Measurements from ENCODE around the gene ITPR3. TPM values are rescaled to one million over a fixed set of nuclear protein-coding genes. Genes with fewer than 3 reads are reported as not detected.
"Not testable (repeated sequence)": the region's sequence is repeated elsewhere in the genome, so short reads cannot be mapped to it uniquely, and the experiment has no call there.

Gene ITPR3
- total RNA-seq, 2 experiments from 2014 or later: 34.8 to 35.1 TPM

- DNase-seq: peak; percentile 43
- Mint-ChIP-seq H3K9me3 (no peaks in the 10 kb centered on the region), H3K4me3 (peak overlapping the region; percentile 86), H3K4me1 (ENCODE audit: low read depth) (peaks cover 47% of the 10 kb centered on the region), H3K27ac (peak overlapping the region; percentile 75), H3K27me3 (ENCODE audit: low read depth) (no peaks in the 10 kb centered on the region), H3K36me3 (ENCODE audit: low read depth) (no peaks in the 10 kb centered on the region)
- CTCF ChIA-PET: interaction anchor here (1.2 to 2.9 kb wide), 6 partner anchors 9 to 91 kb away, joined by 3 to 11 read pairs (median 4); partner anchors contain the start of genes BAK1 and UQCC2
- intact Hi-C loops (cut with micrococcal nuclease): loop anchor here (2.0 kb wide), 1 partner anchor 80 kb away; no protein-coding TSS in a partner anchor
Observed at GRCh38 chr6:33620158-33620855, 815 bp upstream of the ITPR3 start.

- CTCF ChIA-PET: interaction anchor here (0.9 to 2.9 kb wide), 9 partner anchors 10 to 90 kb away, joined by 3 to 11 read pairs (median 5); partner anchors contain the start of genes BAK1 and UQCC2
- H3K9me3 Mint-ChIP-seq: no peaks in the 10 kb centered on the region
- intact Hi-C loops (cut with micrococcal nuclease): loop anchor here (1.0 to 2.0 kb wide), 3 partner anchors 10 to 230 kb away; no protein-coding TSS in a partner anchor
- H3K4me3 Mint-ChIP-seq: peak overlapping the region; percentile 89
- H3K27ac Mint-ChIP-seq: peak overlapping the region; percentile 78
- H3K36me3 Mint-ChIP-seq (ENCODE audit: low read depth): no peaks in the 10 kb centered on the region
- DNase-seq: peak; percentile 53
- H3K27me3 Mint-ChIP-seq (ENCODE audit: low read depth): no peaks in the 10 kb centered on the region
- peaks cover 57% of the 10 kb centered on the region for H3K4me1 Mint-ChIP-seq (ENCODE audit: low read depth)
Observed at GRCh38 chr6:33621711-33622388, 728 bp downstream of the ITPR3 start.

- CTCF ChIA-PET: interaction anchor here (1.1 to 2.9 kb wide), 4 partner anchors 9 to 37 kb away, joined by 3 to 11 read pairs (median 5); no protein-coding TSS in a partner anchor
- Mint-ChIP-seq H3K36me3 (ENCODE audit: low read depth) (no peaks in the 10 kb centered on the region), H3K27me3 (ENCODE audit: low read depth) (no peaks in the 10 kb centered on the region), H3K4me3 (peak overlapping the region; percentile 89), H3K9me3 (no peaks in the 10 kb centered on the region), H3K4me1 (ENCODE audit: low read depth) (peaks cover 60% of the 10 kb centered on the region), H3K27ac (peak overlapping the region; percentile 78)
- intact Hi-C loops (cut with micrococcal nuclease): no loop called here
- DNase-seq: no peak
Observed at GRCh38 chr6:33622456-33623431, 1.6 kb downstream of the ITPR3 start.

GRCh38 chr6:33623895-33624381 is 2.8 kb downstream of the ITPR3 start:
- Mint-ChIP-seq H3K36me3 (ENCODE audit: low read depth) (no peaks in the 10 kb centered on the region), H3K9me3 (no peaks in the 10 kb centered on the region), H3K4me1 (ENCODE audit: low read depth) (peaks cover 67% of the 10 kb centered on the region), H3K27ac (peak overlapping the region; percentile 70), H3K4me3 (peak overlapping the region; percentile 89), H3K27me3 (ENCODE audit: low read depth) (no peaks in the 10 kb centered on the region)
- no peak for DNase-seq
- intact Hi-C loops (cut with micrococcal nuclease): no loop called here
- CTCF ChIA-PET: interaction anchor here (1.4 kb wide), 1 partner anchor 16 kb away, joined by 5 read pairs; no protein-coding TSS in a partner anchor

- H3K4me1 Mint-ChIP-seq (ENCODE audit: low read depth): peaks cover 65% of the 10 kb centered on the region
- peak overlapping the region; percentile 26 for H3K27ac Mint-ChIP-seq
- no peaks in the 10 kb centered on the region for H3K27me3 Mint-ChIP-seq (ENCODE audit: low read depth)
- no peaks in the 10 kb centered on the region for H3K36me3 Mint-ChIP-seq (ENCODE audit: low read depth)
- intact Hi-C loops (cut with micrococcal nuclease): no loop called here
- CTCF ChIA-PET: interaction anchor here (1.4 kb wide), 1 partner anchor 17 kb away, joined by 5 read pairs; no protein-coding TSS in a partner anchor
- no peak for DNase-seq
- H3K4me3 Mint-ChIP-seq: no peak overlapping the region
- H3K9me3 Mint-ChIP-seq: no peaks in the 10 kb centered on the region
Observed at GRCh38 chr6:33624856-33625255, 3.7 kb downstream of the ITPR3 start.

- H3K27me3 Mint-ChIP-seq (ENCODE audit: low read depth): no peaks in the 10 kb centered on the region
- no peaks in the 10 kb centered on the region for H3K36me3 Mint-ChIP-seq (ENCODE audit: low read depth)
- H3K4me1 Mint-ChIP-seq (ENCODE audit: low read depth): peaks cover 70% of the 10 kb centered on the region
- intact Hi-C loops (cut with micrococcal nuclease): no loop called here
- no peaks in the 10 kb centered on the region for H3K9me3 Mint-ChIP-seq
- no peak overlapping the region for H3K27ac Mint-ChIP-seq
- CTCF ChIA-PET: no interaction called here
- DNase-seq: no peak
- H3K4me3 Mint-ChIP-seq: no peak overlapping the region
Observed at GRCh38 chr6:33627876-33628275, 6.8 kb downstream of the ITPR3 start.

- Mint-ChIP-seq H3K4me3 (no peak overlapping the region), H3K9me3 (no peaks in the 10 kb centered on the region), H3K27me3 (ENCODE audit: low read depth) (no peaks in the 10 kb centered on the region), H3K27ac (no peak overlapping the region), H3K36me3 (ENCODE audit: low read depth) (no peaks in the 10 kb centered on the region), H3K4me1 (ENCODE audit: low read depth) (peaks cover 69% of the 10 kb centered on the region)
- intact Hi-C loops (cut with micrococcal nuclease): no loop called here
- no peak for DNase-seq
- CTCF ChIA-PET: no interaction called here
Observed at GRCh38 chr6:33628401-33628964, 7.4 kb downstream of the ITPR3 start.

GRCh38 chr6:33630014-33630413 is 8.9 kb downstream of the ITPR3 start:
- DNase-seq: peak; percentile 75
- intact Hi-C loops (cut with micrococcal nuclease): no loop called here
- Mint-ChIP-seq H3K4me1 (ENCODE audit: low read depth) (peaks cover 68% of the 10 kb centered on the region), H3K4me3 (no peak overlapping the region), H3K27me3 (ENCODE audit: low read depth) (no peaks in the 10 kb centered on the region), H3K36me3 (ENCODE audit: low read depth) (no peaks in the 10 kb centered on the region), H3K27ac (peak overlapping the region; percentile 67), H3K9me3 (no peaks in the 10 kb centered on the region)
- CTCF ChIA-PET: interaction anchor here (1.7 kb wide), 1 partner anchor 23 kb away, joined by 4 read pairs; no protein-coding TSS in a partner anchor

GRCh38 chr6:33631521-33631920 is 10.4 kb downstream of the ITPR3 start:
- H3K27me3 Mint-ChIP-seq (ENCODE audit: low read depth); H3K9me3 Mint-ChIP-seq; DNase-seq; H3K4me3 Mint-ChIP-seq; intact Hi-C loops (cut with micrococcal nuclease); H3K27ac Mint-ChIP-seq; H3K36me3 Mint-ChIP-seq (ENCODE audit: low read depth): not testable (repeated sequence)
- H3K4me1 Mint-ChIP-seq (ENCODE audit: low read depth): peaks cover 65% of the 10 kb centered on the region
- CTCF ChIA-PET: interaction anchor here (0.8 to 2.1 kb wide), 5 partner anchors 9 to 52 kb away, joined by 3 to 9 read pairs (median 6); partner anchors contain the start of gene BAK1

GRCh38 chr6:33631971-33632557 is 10.9 kb downstream of the ITPR3 start:
- DNase-seq: no peak
- intact Hi-C loops (cut with micrococcal nuclease): loop anchor here (1.0 to 2.0 kb wide), 3 partner anchors 11 to 69 kb away; partner anchors contain the start of gene ITPR3
- no peak overlapping the region for H3K27ac Mint-ChIP-seq
- CTCF ChIA-PET: interaction anchor here (0.6 to 2.1 kb wide), 7 partner anchors 10 to 287 kb away, joined by 3 to 9 read pairs (median 6); partner anchors contain the start of gene BAK1
- no peaks in the 10 kb centered on the region for H3K36me3 Mint-ChIP-seq (ENCODE audit: low read depth)
- peaks cover 67% of the 10 kb centered on the region for H3K4me1 Mint-ChIP-seq (ENCODE audit: low read depth)
- H3K9me3 Mint-ChIP-seq: no peaks in the 10 kb centered on the region
- no peaks in the 10 kb centered on the region for H3K27me3 Mint-ChIP-seq (ENCODE audit: low read depth)
- H3K4me3 Mint-ChIP-seq: no peak overlapping the region

- Mint-ChIP-seq H3K27me3 (ENCODE audit: low read depth) (no peaks in the 10 kb centered on the region), H3K9me3 (no peaks in the 10 kb centered on the region), H3K27ac (no peak overlapping the region), H3K4me3 (peak overlapping the region; percentile 43), H3K36me3 (ENCODE audit: low read depth) (no peaks in the 10 kb centered on the region), H3K4me1 (ENCODE audit: low read depth) (peaks cover 64% of the 10 kb centered on the region)
- CTCF ChIA-PET: interaction anchor here (0.6 to 2.1 kb wide), 7 partner anchors 10 to 297 kb away, joined by 3 to 9 read pairs (median 6); partner anchors contain the start of gene BAK1
- intact Hi-C loops (cut with micrococcal nuclease): loop anchor here (1.0 to 2.0 kb wide), 3 partner anchors 11 to 68 kb away; partner anchors contain the start of gene ITPR3
- peak; percentile 70 for DNase-seq
Observed at GRCh38 chr6:33632558-33633039, 11.5 kb downstream of the ITPR3 start.

All from activated naive CD4-positive, alpha-beta T cell treated with anti-CD3 and anti-CD28 coated beads for 36 hours (primary cell).